ENCODE measurements around the gene TAF1B. TPM values are rescaled to one million over a fixed set of nuclear protein-coding genes. Genes with fewer than 3 reads are reported as not detected.
A peak's percentile ranks its signal among the peaks of the same experiment; 100 is the strongest.
"Not testable (repeated sequence)": the region's sequence is repeated elsewhere in the genome, so short reads cannot be mapped to it uniquely, and the experiment has no call there.

The TAF1B gene
- total RNA-seq, 1 donor from 2014 or later, result 6.3 TPM

GRCh38 chr2:9821805-9822445, 21.3 kb upstream of the TAF1B start:
- intact Hi-C loops (cut with DNase I), result no loop called here
- ATAC-seq, result no peak
- DNase-seq (ENCODE audit: missing footprints), result no peak

GRCh38 chr2:9824441-9824840, 18.8 kb upstream of the TAF1B start:
- no peak for ATAC-seq
- intact Hi-C loops (cut with DNase I), result no loop called here
- DNase-seq (ENCODE audit: missing footprints), result no peak

- intact Hi-C loops (cut with DNase I), result no loop called here
- no peak for ATAC-seq
Observed at GRCh38 chr2:9824956-9825720, 18.1 kb upstream of the TAF1B start.

GRCh38 chr2:9826208-9826607, 17.1 kb upstream of the TAF1B start:
- DNase-seq (ENCODE audit: missing footprints), result no peak
- ATAC-seq, result no peak
- intact Hi-C loops (cut with DNase I), result no loop called here

More at GRCh38 chr2:9824956-9825720, 18.1 kb upstream of the TAF1B start:
- DNase-seq (ENCODE audit: missing footprints), result no peak

GRCh38 chr2:9830685-9831410, 12.4 kb upstream of the TAF1B start:
- DNase-seq (ENCODE audit: missing footprints), result no peak
- ATAC-seq, result no peak
- intact Hi-C loops (cut with DNase I), result no loop called here

GRCh38 chr2:9831670-9832069, 11.6 kb upstream of the TAF1B start:
- intact Hi-C loops (cut with DNase I), result no loop called here
- ATAC-seq, result no peak
- no peak for DNase-seq (ENCODE audit: missing footprints)

GRCh38 chr2:9832586-9832985, 10.7 kb upstream of the TAF1B start:
- DNase-seq (ENCODE audit: missing footprints), result no peak
- intact Hi-C loops (cut with DNase I), result no loop called here
- ATAC-seq, result no peak

- DNase-seq (ENCODE audit: missing footprints); intact Hi-C loops (cut with DNase I); ATAC-seq: not testable (repeated sequence)
Observed at GRCh38 chr2:9835068-9835467, 8.2 kb upstream of the TAF1B start.

GRCh38 chr2:9836074-9836473, 7.2 kb upstream of the TAF1B start:
- no peak for ATAC-seq
- DNase-seq (ENCODE audit: missing footprints), result no peak
- intact Hi-C loops (cut with DNase I), result no loop called here

- intact Hi-C loops (cut with DNase I), result no loop called here
- DNase-seq (ENCODE audit: missing footprints), result no peak
- no peak for ATAC-seq
Observed at GRCh38 chr2:9836517-9836916, 6.8 kb upstream of the TAF1B start.

GRCh38 chr2:9837451-9837850, 5.8 kb upstream of the TAF1B start:
- DNase-seq (ENCODE audit: missing footprints), result no peak
- intact Hi-C loops (cut with DNase I), result no loop called here
- ATAC-seq, result no peak

GRCh38 chr2:9838391-9838790, 4.9 kb upstream of the TAF1B start:
- DNase-seq (ENCODE audit: missing footprints), result no peak
- intact Hi-C loops (cut with DNase I), result no loop called here
- ATAC-seq, result no peak

GRCh38 chr2:9842487-9843228, 616 bp upstream of the TAF1B start:
- intact Hi-C loops (cut with DNase I), result loop anchor here (5.0 kb wide), 2 partner anchors 45 to 110 kb away; partner anchors contain the start of gene GRHL1
- DNase-seq (ENCODE audit: missing footprints), result no peak
- peak; percentile 51 for ATAC-seq

GRCh38 chr2:9844036-9844483, 786 bp downstream of the TAF1B start:
- DNase-seq (ENCODE audit: missing footprints) (no peak), ATAC-seq (no peak)
- intact Hi-C loops (cut with DNase I), result loop anchor here (5.0 kb wide), 2 partner anchors 47 to 108 kb away; partner anchors contain the start of gene GRHL1

- intact Hi-C loops (cut with DNase I), result loop anchor here (5.0 kb wide), 2 partner anchors 47 to 108 kb away; partner anchors contain the start of gene GRHL1
- DNase-seq (ENCODE audit: missing footprints), result no peak
Observed at GRCh38 chr2:9844576-9844975, 1.3 kb downstream of the TAF1B start.

GRCh38 chr2:9846554-9846953, 3.3 kb downstream of the TAF1B start:
- intact Hi-C loops (cut with DNase I), result no loop called here
- ATAC-seq (no peak), DNase-seq (ENCODE audit: missing footprints) (no peak)

More at GRCh38 chr2:9844576-9844975, 1.3 kb downstream of the TAF1B start:
- no peak for ATAC-seq

GRCh38 chr2:9847140-9847539, 3.9 kb downstream of the TAF1B start:
- intact Hi-C loops (cut with DNase I), result no loop called here
- DNase-seq (ENCODE audit: missing footprints), result no peak
- ATAC-seq, result no peak

GRCh38 chr2:9852881-9853280, 9.6 kb downstream of the TAF1B start:
- DNase-seq (ENCODE audit: missing footprints) (no peak), ATAC-seq (no peak)
- intact Hi-C loops (cut with DNase I), result no loop called here

Data from Right ventricle myocardium inferior (tissue), 1 donor.